ENCODE measurements around the gene MAPKBP1. TPM values are rescaled to one million over a fixed set of nuclear protein-coding genes. Genes with fewer than 3 reads are reported as not detected.
A peak's percentile ranks its signal among the peaks of the same experiment; 100 is the strongest.

MAPKBP1 gene
- total RNA-seq, 1 experiment from 2014 or later: 13.7 TPM

GRCh38 chr15:41834096-41834495 is 59.8 kb downstream of the MAPKBP1 start:
- no peak overlapping the region for H2AK5ac ChIP-seq (ENCODE audit: insufficient read length, low read length)
- no peak overlapping the region for H2BK15ac ChIP-seq (ENCODE audit: low read depth, low read length)
- no peak overlapping the region for H3K56ac ChIP-seq (ENCODE audit: insufficient read length, low read depth, low read length)
- no peak overlapping the region for H2BK20ac ChIP-seq (ENCODE audit: low read depth, low read length, poor library complexity, severe bottlenecking)
- H3K18ac ChIP-seq (ENCODE audit: insufficient read length, low read depth, low read length): no peak overlapping the region
- no peak overlapping the region for H4K5ac ChIP-seq (ENCODE audit: insufficient read length, low read depth, low read length)
- no peaks in the 10 kb centered on the region for H4K20me1 ChIP-seq (ENCODE audit: control insufficient read depth, insufficient read depth, insufficient read length)
- no peaks in the 10 kb centered on the region for H3K27me3 Mint-ChIP-seq (ENCODE audit: low read depth)
- no peaks in the 10 kb centered on the region for H3K9me3 ChIP-seq (ENCODE audit: control insufficient read depth, low read depth, low read length)
- H2AFZ ChIP-seq (ENCODE audit: low read length): no peak overlapping the region
- no peak overlapping the region for H4K91ac ChIP-seq (ENCODE audit: insufficient read length, low read depth, low read length)
- peaks cover 5 to 22% (median 11%) of the 10 kb centered on the region in 3 experiments; a peak in 6 of 7 replicates for H3K36me3 Mint-ChIP-seq (ENCODE audit: insufficient read depth in 1 of 3, low read depth in 3 of 3)
- H2BK5ac ChIP-seq (ENCODE audit: insufficient read length, low read length): no peak overlapping the region
- H3K4me3 Mint-ChIP-seq: no peak overlapping the region
- no peak overlapping the region for H3K4ac ChIP-seq (ENCODE audit: low read depth, low read length)
- no peak overlapping the region for H3K14ac ChIP-seq (ENCODE audit: insufficient read depth, low read length)
- no peaks in the 10 kb centered on the region; a peak in 1 of 5 replicates for H3K9me3 Mint-ChIP-seq
- H2BK120ac ChIP-seq (ENCODE audit: low read depth, low read length, poor library complexity, severe bottlenecking): no peak overlapping the region
- H3K4me1 Mint-ChIP-seq: no peaks in the 10 kb centered on the region
- no peak overlapping the region for H2BK12ac ChIP-seq (ENCODE audit: insufficient read length, low read depth, low read length)
- no peak overlapping the region for H3K23ac ChIP-seq (ENCODE audit: insufficient read length, low read depth, low read length)
- H3K79me1 ChIP-seq (ENCODE audit: insufficient read depth, low read depth, low read length, poor library complexity, severe bottlenecking): no peaks in the 10 kb centered on the region
- H3K27ac Mint-ChIP-seq: peak overlapping the region in 1 of 3 experiments; percentile 77; a peak in 1 of 7 replicates
- no peak overlapping the region for H3K27ac ChIP-seq (ENCODE audit: insufficient read length, low read depth, low read length)
- DNase-seq: no peak
- H4K8ac ChIP-seq (replicated peaks; ENCODE audit: insufficient read length, low read depth, low read length): no peak overlapping the region
- H3K9ac ChIP-seq (ENCODE audit: extremely low read depth, insufficient read length, low read length): no peak overlapping the region
- no peak overlapping the region for H3K4me2 ChIP-seq (ENCODE audit: insufficient read depth, insufficient read length, low read length)
- H3K23me2 ChIP-seq (ENCODE audit: insufficient read length, low read depth, low read length, poor library complexity, severe bottlenecking): no peaks in the 10 kb centered on the region
- H3K79me2 ChIP-seq (ENCODE audit: insufficient read depth, low read length): no peaks in the 10 kb centered on the region
- WGBS (ENCODE audit: extremely low coverage, insufficient read length, low lambda C conversion rate): no CpG with 5 or more reads among the region's 3 CpGs
- TF ChIP-seq CTCF (conservative IDR thresholded peaks at IDR 0.05): no peak
- no peaks in the 10 kb centered on the region for H3K4me1 ChIP-seq (ENCODE audit: insufficient read depth, low read length)
- no peaks in the 10 kb centered on the region for H3K27me3 ChIP-seq (ENCODE audit: insufficient read depth, low read length)
- no peak overlapping the region for H3T11ph ChIP-seq (ENCODE audit: low read length)
